Liver (tissue), 3 donors: ENCODE data around the gene RAD51B.
"Not testable (repeated sequence)": the region's sequence is repeated elsewhere in the genome, so short reads cannot be mapped to it uniquely, and the experiment has no call there.

Experiments
- HNF4G ChIP-seq: IDR thresholded peaks from 2 replicates; pipeline ENCODE4 v1.6.1; 2016; ENCODE audit warnings: antibody characterized with exemption
- RAD21 ChIP-seq, 2 donors: IDR thresholded peaks; 2 replicates each; pipeline ENCODE4 v1.6.1; 2016; ENCODE audit warnings: antibody characterized with exemption in 2 of 2, mild to moderate bottlenecking in 2 of 2
- RXRA ChIP-seq, 2 donors: IDR thresholded peaks; 2 replicates each; pipeline ENCODE4 v1.6.1; 2017 to 2018; ENCODE audit warnings: antibody characterized with exemption in 2 of 2, mild to moderate bottlenecking in 1 of 2
- SP1 ChIP-seq: IDR thresholded peaks from 2 replicates; pipeline ENCODE4 v1.6.1; 2018; ENCODE audit warnings: antibody characterized with exemption, mild to moderate bottlenecking
- TAF1 ChIP-seq: conservative IDR thresholded peaks from 2 replicates; pipeline ENCODE4 v1.6.1; 2016; ENCODE audit warnings: antibody characterized with exemption, mild to moderate bottlenecking
- YY1 ChIP-seq: IDR thresholded peaks from 2 replicates; pipeline ENCODE4 v1.6.1; 2016; ENCODE audit warnings: antibody characterized with exemption, mild to moderate bottlenecking
- TF ChIP-seq, protein P1 (sequence below): fragments of 150-350 bp; IDR thresholded peaks from 2 replicates; pipeline ENCODE4 v1.5.1; 2017; ENCODE audit warnings: improper control_type of control experiment, low read depth, low read length; ENCODE audit not compliant: missing input control
- TF ChIP-seq, protein P2 (sequence below): IDR thresholded peaks from 2 replicates; pipeline ENCODE4 v1.6.1; 2016; ENCODE audit warnings: antibody characterized with exemption
- TF ChIP-seq, protein P3 (sequence below): IDR thresholded peaks from 2 replicates; pipeline ENCODE4 v1.6.1; 2016; ENCODE audit warnings: antibody characterized with exemption, mild to moderate bottlenecking
- donor health status: healthy.
- donor health status: healthy.

DNA sequence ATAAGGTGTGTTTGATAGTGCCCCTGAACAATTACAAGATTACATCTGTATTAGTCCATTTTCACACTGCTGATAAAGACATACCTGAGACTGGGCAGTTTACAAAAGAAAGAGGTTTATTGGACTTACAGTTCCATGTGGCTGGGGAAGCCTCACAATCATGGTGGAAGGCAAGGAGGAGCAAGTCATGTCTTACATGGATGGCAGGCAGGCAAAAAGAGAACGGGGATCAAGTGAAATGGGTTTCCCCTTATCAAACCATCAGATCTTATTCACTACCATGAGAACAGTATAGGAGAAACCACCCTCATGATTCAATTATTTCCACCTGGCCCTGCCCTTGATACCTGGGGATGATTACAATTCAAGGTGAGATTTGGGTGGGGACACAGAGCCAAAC lies 211.4 kb downstream of the RAD51B start:
- TF ChIP-seq, protein P1, sequence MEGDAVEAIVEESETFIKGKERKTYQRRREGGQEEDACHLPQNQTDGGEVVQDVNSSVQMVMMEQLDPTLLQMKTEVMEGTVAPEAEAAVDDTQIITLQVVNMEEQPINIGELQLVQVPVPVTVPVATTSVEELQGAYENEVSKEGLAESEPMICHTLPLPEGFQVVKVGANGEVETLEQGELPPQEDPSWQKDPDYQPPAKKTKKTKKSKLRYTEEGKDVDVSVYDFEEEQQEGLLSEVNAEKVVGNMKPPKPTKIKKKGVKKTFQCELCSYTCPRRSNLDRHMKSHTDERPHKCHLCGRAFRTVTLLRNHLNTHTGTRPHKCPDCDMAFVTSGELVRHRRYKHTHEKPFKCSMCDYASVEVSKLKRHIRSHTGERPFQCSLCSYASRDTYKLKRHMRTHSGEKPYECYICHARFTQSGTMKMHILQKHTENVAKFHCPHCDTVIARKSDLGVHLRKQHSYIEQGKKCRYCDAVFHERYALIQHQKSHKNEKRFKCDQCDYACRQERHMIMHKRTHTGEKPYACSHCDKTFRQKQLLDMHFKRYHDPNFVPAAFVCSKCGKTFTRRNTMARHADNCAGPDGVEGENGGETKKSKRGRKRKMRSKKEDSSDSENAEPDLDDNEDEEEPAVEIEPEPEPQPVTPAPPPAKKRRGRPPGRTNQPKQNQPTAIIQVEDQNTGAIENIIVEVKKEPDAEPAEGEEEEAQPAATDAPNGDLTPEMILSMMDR: not testable (repeated sequence)
- not testable (repeated sequence) for TF ChIP-seq SP1; RAD21 (IDR thresholded peaks at IDR 0.05); TAF1; RXRA (IDR thresholded peaks at IDR 0.05); HNF4G; YY1
- TF ChIP-seq, protein P2, sequence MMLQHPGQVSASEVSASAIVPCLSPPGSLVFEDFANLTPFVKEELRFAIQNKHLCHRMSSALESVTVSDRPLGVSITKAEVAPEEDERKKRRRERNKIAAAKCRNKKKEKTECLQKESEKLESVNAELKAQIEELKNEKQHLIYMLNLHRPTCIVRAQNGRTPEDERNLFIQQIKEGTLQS: not testable (repeated sequence)
- TF ChIP-seq, protein P3, sequence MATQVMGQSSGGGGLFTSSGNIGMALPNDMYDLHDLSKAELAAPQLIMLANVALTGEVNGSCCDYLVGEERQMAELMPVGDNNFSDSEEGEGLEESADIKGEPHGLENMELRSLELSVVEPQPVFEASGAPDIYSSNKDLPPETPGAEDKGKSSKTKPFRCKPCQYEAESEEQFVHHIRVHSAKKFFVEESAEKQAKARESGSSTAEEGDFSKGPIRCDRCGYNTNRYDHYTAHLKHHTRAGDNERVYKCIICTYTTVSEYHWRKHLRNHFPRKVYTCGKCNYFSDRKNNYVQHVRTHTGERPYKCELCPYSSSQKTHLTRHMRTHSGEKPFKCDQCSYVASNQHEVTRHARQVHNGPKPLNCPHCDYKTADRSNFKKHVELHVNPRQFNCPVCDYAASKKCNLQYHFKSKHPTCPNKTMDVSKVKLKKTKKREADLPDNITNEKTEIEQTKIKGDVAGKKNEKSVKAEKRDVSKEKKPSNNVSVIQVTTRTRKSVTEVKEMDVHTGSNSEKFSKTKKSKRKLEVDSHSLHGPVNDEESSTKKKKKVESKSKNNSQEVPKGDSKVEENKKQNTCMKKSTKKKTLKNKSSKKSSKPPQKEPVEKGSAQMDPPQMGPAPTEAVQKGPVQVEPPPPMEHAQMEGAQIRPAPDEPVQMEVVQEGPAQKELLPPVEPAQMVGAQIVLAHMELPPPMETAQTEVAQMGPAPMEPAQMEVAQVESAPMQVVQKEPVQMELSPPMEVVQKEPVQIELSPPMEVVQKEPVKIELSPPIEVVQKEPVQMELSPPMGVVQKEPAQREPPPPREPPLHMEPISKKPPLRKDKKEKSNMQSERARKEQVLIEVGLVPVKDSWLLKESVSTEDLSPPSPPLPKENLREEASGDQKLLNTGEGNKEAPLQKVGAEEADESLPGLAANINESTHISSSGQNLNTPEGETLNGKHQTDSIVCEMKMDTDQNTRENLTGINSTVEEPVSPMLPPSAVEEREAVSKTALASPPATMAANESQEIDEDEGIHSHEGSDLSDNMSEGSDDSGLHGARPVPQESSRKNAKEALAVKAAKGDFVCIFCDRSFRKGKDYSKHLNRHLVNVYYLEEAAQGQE: not testable (repeated sequence)
